HTR-8/SVneo (cell line): Measurements from ENCODE around the gene COG2.
"Not testable (repeated sequence)": the region's sequence is repeated elsewhere in the genome, so short reads cannot be mapped to it uniquely, and the experiment has no call there.

Source experiments
- DNase-seq: peaks from one replicate; pipeline ENCODE4 v3.0.0; 2011; ENCODE audit warnings: low spot score, mixed read lengths; ENCODE audit not compliant: insufficient read length
- FAIRE-seq: peaks from 2 replicates; lab custom pipeline; 2011; peaks lifted over from hg19 to GRCh38; lab: Jason Lieb, UNC

Gene COG2

GRCh38 chr1:230698964-230699363 lies 56.7 kb downstream of the COG2 start:
- not testable (repeated sequence) for DNase-seq, FAIRE-seq

DNA sequence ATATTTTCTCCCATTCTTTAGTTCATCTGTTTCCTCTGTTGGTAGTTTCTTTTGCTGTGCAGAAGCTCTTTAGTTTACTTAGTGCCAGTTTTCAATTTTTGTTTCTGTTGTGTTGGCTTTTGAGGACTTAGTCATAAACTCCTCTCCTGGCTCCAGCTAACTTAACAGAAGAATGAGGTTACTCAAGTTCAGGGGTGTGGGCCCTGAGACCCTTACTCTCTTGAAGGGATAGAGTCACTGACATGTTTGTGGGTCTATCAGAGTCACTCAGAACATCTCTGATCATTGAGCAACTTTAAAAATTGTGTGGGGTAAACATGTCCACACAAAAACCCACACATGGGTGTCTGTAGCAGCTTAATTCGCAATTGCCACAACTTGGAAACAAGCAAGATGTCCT lies 57.4 kb downstream of the COG2 start:
- FAIRE-seq (no peak), DNase-seq (no peak)

DNA sequence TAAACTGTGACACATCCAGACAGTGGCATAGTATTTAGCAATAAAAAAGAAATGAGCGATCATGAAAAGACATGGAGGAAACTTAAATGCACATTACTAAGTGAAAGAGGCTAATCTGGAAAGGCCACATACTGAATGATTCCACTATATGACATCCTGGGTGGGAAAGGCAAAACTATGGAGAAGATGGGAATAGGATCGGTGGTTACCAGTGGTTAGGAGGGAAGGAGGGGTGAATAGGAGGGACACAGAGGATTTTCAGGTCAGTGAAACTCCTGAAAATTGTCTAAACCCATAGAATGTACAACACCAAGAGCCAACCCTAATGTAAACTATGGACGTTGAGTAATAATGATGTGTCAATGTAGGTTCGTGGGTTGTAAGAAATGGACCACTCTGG lies 57.9 kb downstream of the COG2 start:
- FAIRE-seq, result no peak
- DNase-seq, result no peak

DNA sequence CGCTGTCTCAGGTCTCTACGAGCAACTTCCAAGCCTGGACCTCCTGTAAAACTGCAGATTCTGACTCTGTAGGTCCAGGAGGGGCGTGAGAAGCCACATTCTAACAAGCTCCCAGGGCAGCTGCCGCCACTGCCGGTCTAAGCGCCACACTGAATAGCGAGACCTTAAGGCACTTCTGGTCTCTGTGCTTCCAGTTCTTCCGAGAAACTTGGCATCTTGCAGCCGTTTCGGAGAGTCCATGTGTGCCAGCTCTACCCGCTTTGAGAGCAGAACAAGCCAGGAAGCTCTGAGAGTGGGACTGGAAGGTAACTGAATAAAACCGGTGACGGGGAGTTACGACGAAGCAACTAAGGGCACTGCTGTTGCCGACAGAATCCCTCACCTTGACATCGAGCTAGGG lies 59.2 kb downstream of the COG2 start:
- FAIRE-seq, result no peak
- no peak for DNase-seq

DNA sequence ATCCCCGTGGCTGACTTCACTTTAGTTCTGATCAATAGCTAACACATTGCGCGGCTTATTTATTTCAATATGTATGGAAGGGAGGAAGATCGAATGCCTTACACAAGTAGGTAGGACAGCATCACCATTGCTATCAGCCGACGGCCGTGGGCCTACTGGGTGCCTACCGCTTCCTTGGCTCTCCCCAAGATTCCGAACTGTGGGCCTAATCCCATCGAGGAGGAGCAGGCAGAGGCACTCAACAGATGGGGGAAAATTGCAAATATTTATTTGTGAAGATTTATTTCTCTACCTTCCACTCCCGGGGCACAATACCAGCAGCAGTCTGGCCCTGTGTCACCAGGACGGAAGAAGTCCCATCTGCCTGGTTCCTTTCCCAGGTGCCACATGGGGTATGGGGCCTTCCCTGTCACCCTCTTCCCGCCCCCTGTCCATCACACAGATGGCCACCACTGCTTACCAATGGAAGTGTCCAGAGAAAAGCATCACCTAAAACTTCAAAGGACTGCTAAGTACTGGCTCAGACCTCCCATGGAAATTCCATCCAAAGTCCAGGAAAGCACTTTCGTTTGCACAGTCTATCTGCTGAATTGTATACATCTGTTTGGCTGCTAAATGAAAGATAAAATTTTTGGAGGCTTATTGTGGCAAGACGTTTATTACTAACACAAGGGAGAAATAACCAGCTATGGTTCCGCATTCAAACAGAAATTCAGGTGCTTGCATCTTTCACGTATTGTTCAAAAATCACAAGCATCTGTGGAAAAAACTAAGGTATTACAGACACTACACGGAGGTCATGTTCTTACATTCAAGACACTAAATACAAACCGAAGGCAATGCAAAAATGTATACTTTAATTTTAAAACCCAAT lies 59.9 kb downstream of the COG2 start:
- FAIRE-seq (no peak), DNase-seq (no peak)

GRCh38 chr1:230702934-230703678 lies 60.8 kb downstream of the COG2 start:
- FAIRE-seq (no peak), DNase-seq (no peak)

DNA sequence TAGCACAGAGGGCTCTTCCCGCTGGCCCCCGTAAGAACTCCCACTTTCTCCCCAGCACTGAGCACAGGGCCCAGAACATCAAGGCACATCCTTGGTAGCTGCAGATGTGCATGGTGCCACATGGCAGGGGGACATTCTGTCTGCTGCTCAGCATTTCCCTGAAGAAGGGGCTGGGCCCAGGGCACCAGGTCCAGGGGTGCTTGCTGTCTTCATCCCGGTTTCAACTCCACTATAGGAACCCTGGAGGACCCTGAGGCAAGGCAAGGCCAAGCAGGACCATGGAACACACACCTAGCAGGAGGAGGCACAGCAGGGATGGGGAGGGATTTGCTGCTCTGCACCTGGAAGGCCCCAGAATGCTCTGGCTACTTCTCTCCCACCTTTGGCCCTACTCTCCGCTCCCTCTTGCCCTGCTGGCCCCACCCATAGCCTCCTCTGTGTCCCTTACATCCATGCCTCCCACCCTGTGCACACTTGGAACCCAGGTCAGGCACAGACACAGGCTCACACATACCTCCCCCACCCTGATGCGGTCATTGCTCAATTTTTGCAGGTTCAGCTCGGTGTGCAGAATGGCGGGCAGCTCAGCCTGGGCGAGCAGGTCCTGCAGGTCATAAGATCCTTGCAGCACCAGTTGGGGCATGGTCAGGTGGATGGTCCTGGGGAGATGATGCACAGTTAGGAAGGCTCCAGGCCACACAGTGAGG lies 61.6 kb downstream of the COG2 start:
- no peak for FAIRE-seq
- no peak for DNase-seq

- DNase-seq (no peak), FAIRE-seq (no peak)
Observed at GRCh38 chr1:230704830-230705229, 62.5 kb downstream of the COG2 start.

GRCh38 chr1:230705289-230706019 lies 63.2 kb downstream of the COG2 start:
- FAIRE-seq (no peak), DNase-seq (no peak)

DNA sequence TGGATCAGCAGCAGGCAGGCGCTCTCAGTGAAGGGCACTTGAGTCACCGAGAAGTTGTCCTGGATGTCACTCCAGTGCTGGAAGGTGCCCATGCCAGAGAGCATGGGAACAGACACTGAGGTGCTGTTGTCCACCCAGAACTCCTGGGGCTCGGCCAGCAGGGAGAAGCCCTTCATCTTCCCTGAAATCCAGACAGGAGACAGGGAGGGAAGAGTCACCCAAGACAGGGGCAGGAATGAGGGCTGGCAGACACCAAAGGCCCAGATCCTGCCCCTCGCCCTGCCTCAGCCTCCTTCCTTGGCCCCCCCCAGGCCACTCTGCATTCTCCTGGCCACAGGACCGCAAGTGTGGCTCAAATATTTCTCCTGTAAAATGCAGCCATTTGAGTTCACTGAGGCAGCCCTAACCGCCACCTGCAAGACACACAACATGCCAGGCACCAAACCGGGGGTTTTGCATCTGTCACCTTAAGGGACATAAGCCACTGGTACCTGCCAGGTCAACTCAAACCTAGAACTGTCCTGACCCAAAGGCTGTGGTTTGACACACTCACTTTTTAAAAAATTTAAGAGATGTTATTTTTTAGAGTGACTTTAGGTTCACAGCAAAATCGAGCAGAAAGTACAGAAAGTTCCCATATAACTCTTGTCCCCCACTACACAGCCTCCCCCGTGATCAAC lies 63.9 kb downstream of the COG2 start:
- FAIRE-seq (no peak), DNase-seq (no peak)

- no peak for DNase-seq
- no peak for FAIRE-seq
Observed at GRCh38 chr1:230706887-230707731, 64.8 kb downstream of the COG2 start.

DNA sequence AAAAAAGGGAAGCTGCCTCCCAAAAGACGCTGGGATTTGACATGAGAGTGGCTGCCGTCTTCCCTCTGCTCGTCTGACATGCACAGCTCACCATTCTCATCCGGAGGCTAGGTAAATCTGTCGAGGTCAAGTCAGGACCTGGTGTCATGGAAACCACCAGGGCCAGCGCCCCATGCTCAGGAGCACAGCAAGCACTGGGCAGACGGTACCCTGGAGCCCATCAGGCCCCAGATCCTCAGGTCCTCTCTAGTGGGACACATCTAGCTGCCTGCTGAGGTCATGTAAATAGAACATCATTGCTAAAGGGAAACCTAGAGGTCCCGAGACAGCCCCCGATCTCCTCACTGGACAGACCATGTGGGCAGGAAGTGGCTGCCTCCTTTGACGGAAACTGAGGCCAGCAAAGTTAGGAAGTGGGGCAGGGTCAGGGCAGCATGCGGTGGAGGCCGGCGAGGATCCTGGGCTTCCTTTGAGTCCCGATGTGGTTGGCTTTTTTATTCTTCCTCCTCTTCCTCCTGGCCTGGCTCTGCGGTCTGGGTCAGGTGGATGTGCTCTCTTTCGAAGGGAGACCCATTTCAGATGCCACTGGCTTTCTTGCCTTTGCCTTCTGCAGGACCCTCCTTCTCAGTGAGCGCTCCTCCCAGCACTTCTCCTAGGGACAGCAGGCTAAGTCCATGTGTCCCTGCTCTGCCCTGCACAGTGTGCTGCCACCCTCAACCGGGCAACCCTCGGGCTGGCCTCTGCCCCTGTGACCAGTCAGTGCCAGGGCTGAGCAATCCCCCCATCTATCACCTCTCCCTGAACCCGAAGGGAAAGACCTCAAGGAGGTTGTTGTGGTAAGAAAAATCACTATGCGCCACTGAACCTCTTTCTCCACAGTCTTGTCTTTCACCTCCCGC lies 65.7 kb downstream of the COG2 start:
- FAIRE-seq, result no peak
- no peak for DNase-seq

DNA sequence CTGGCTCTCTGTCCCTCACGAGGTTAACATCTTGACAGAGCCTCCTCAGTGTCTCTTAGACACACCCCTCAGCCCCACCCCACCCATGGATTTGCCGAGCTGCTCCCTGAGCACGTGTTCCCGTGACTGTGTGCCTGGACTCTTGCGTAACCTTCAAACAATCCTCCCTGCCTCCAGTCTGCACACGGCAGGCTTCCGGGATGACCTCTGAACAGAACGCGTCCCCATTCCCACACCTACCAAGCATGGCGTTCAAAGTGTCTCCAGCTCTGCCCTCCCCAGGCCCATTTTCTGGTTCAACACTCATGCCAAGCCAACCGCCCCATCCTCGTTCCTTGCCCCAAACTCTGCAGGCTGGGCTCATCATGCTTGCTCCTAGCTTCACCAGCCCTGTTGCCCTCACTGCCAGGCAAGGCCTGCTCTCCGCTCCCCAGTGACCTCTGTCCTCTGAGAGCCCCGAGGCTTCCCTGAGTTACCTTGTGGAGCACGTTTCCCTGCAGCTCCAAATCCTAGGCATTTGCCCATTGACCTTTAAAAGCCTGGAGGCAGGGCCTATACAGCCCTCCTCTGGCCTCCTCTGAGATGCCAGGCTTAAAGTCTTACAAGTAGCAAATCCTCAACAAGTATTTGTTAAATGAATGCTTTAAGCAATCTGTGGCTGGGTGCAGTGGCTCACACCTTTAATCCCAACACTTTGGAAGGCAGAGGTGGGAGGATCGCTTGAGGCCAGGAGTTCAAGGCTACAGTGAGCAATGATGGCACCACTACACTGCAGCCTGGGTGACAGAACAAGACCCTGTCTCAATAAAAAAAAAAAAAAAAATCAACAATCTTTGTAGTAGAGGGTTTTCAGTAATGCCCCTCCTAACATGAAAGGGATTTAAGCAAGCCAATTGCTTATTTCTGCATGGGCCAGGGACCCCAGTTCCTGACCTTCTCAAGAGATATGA lies 66.6 kb downstream of the COG2 start:
- FAIRE-seq, result no peak
- no peak for DNase-seq

GRCh38 chr1:230709619-230710542 lies 67.6 kb downstream of the COG2 start:
- FAIRE-seq, result no peak

GRCh38 chr1:230710543-230710904 lies 68.2 kb downstream of the COG2 start:
- DNase-seq (no peak), FAIRE-seq (no peak)

More at GRCh38 chr1:230709619-230710542, 67.6 kb downstream of the COG2 start:
- no peak for DNase-seq

DNA sequence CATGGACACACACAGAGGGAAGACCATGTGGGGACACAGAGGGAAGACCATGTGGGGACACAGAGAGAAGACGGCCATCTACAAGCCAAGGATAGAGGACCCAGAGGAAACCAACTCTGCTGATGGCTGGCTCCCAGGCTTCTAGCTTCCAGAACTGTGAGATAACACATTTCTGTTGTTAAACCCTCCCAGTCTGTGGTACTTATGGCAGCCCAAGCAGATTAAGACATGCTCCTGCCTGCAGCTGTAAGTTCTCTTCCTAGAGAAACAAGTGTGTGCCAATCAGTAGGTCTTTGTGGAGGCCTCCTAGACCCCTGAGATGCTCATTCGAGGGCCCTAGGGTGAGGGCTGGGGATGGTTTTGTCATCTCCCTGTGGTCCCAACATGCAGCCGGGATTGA lies 69.0 kb downstream of the COG2 start:
- FAIRE-seq, result no peak
- no peak for DNase-seq
